Lower leg skin (tissue), 3 donors: ENCODE data around the gene RUFY4.

Source experiments
- CTCF ChIP-seq, 3 donors: fragments of 450-650 bp; IDR thresholded peaks; one replicate each; pipeline ENCODE4 v1.5.1; 2016; ENCODE audit warnings: antibody characterized with exemption in 3 of 3, mild to moderate bottlenecking in 3 of 3, moderate library complexity in 2 of 3
- POLR2A ChIP-seq, 2 donors: fragments of 450-650 bp; IDR thresholded peaks; one replicate each; pipeline ENCODE4 v1.6.1; 2016 to 2017; ENCODE audit warnings: antibody characterized with exemption in 2 of 2, mild to moderate bottlenecking in 1 of 2, moderate library complexity in 1 of 2

DNA sequence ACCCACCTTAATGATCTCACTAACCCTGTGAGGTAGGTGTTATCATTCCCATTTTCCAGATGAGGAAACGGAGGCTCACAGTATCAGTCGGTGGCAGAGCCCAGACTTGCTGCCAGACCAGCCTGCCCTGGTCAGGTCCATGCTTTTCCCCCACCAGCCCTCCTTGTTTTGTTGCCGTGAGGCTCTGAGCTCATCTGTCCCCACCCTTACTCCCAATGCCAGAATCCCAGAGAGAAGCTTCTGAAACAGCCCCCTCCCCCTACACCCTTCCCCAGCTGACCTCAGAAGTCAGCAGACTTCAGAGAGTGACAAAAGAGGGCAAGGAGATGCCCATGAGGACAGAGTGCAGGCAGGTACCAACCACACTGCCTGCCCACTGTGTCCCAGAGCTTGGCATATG is 45.4 kb upstream of the RUFY4 start:
- TF ChIP-seq CTCF (IDR thresholded peaks at IDR 0.05): no peak
- no peak for TF ChIP-seq POLR2A (IDR thresholded peaks at IDR 0.05)
